ENCODE results near the gene PDE7B.

PDE7B gene

GRCh38 chr6:136022224-136022874 lies 170.8 kb downstream of the PDE7B start:
- DNase-seq, result no peak
- Histone ChIP-seq H3K9me3 (replicated peaks; ENCODE audit: insufficient read depth, low read length) (no peaks in the 10 kb centered on the region), H3F3A (ENCODE audit: insufficient read depth, low read length) (no peaks in the 10 kb centered on the region), H3K4me1 (ENCODE audit: low read length) (no peaks in the 10 kb centered on the region), H3K27me3 (replicated peaks; ENCODE audit: insufficient read depth, low read length) (no peaks in the 10 kb centered on the region), H3K4me2 (ENCODE audit: low read depth, low read length) (no peak overlapping the region), H2AFZ (ENCODE audit: low read length) (no peak overlapping the region), H3K9me2 (replicated peaks; ENCODE audit: insufficient read depth, low read length) (no peaks in the 10 kb centered on the region), H3K27ac (ENCODE audit: low read length) (no peak overlapping the region), H4K20me1 (ENCODE audit: insufficient read depth, low read length) (no peaks in the 10 kb centered on the region), H3K36me3 (replicated peaks; ENCODE audit: insufficient read depth, low read length) (no peaks in the 10 kb centered on the region), H3K9ac (ENCODE audit: low read length) (no peak overlapping the region), H3K4me3 (ENCODE audit: low read length) (no peak overlapping the region), H3K79me2 (ENCODE audit: low read length) (no peaks in the 10 kb centered on the region)
- TF ChIP-seq EZH2 (optimal IDR thresholded peaks at IDR 0.05; ENCODE audit: low read depth, low read length) (no peak), CTCF (IDR thresholded peaks at IDR 0.05; ENCODE audit: low read length) (no peak), EZH2phosphoT487 (IDR thresholded peaks at IDR 0.05; ENCODE audit: low read length) (no peak)

- no peak overlapping the region for H3K4me3 ChIP-seq (ENCODE audit: low read length)
- TF ChIP-seq CTCF (IDR thresholded peaks at IDR 0.05; ENCODE audit: low read length) (no peak), EZH2phosphoT487 (IDR thresholded peaks at IDR 0.05; ENCODE audit: low read length) (no peak), EZH2 (optimal IDR thresholded peaks at IDR 0.05; ENCODE audit: low read depth, low read length) (no peak)
- no peak overlapping the region for H3K4me2 ChIP-seq (ENCODE audit: low read depth, low read length)
- H3K27me3 ChIP-seq (replicated peaks; ENCODE audit: insufficient read depth, low read length), result no peaks in the 10 kb centered on the region
- H3K27ac ChIP-seq (ENCODE audit: low read length), result no peak overlapping the region
- no peaks in the 10 kb centered on the region for H3K9me2 ChIP-seq (replicated peaks; ENCODE audit: insufficient read depth, low read length)
- no peaks in the 10 kb centered on the region for H3K9me3 ChIP-seq (replicated peaks; ENCODE audit: insufficient read depth, low read length)
- no peak overlapping the region for H2AFZ ChIP-seq (ENCODE audit: low read length)
- no peaks in the 10 kb centered on the region for H4K20me1 ChIP-seq (ENCODE audit: insufficient read depth, low read length)
- H3K79me2 ChIP-seq (ENCODE audit: low read length), result no peaks in the 10 kb centered on the region
- DNase-seq, result no peak
- H3K9ac ChIP-seq (ENCODE audit: low read length), result no peak overlapping the region
- no peaks in the 10 kb centered on the region for H3F3A ChIP-seq (ENCODE audit: insufficient read depth, low read length)
- no peaks in the 10 kb centered on the region for H3K4me1 ChIP-seq (ENCODE audit: low read length)
- H3K36me3 ChIP-seq (replicated peaks; ENCODE audit: insufficient read depth, low read length), result no peaks in the 10 kb centered on the region
Measured at GRCh38 chr6:136024711-136025110, 173.2 kb downstream of the PDE7B start.

GRCh38 chr6:136025736-136026135 lies 174.2 kb downstream of the PDE7B start:
- no peaks in the 10 kb centered on the region for H3K36me3 ChIP-seq (replicated peaks; ENCODE audit: insufficient read depth, low read length)
- no peaks in the 10 kb centered on the region for H3K4me1 ChIP-seq (ENCODE audit: low read length)
- TF ChIP-seq EZH2phosphoT487 (IDR thresholded peaks at IDR 0.05; ENCODE audit: low read length) (no peak), EZH2 (optimal IDR thresholded peaks at IDR 0.05; ENCODE audit: low read depth, low read length) (no peak), CTCF (IDR thresholded peaks at IDR 0.05; ENCODE audit: low read length) (no peak)
- no peak overlapping the region for H2AFZ ChIP-seq (ENCODE audit: low read length)
- H3K27me3 ChIP-seq (replicated peaks; ENCODE audit: insufficient read depth, low read length), result no peaks in the 10 kb centered on the region
- H3K4me3 ChIP-seq (ENCODE audit: low read length), result no peak overlapping the region
- H3K9me2 ChIP-seq (replicated peaks; ENCODE audit: insufficient read depth, low read length), result no peaks in the 10 kb centered on the region
- H3K9ac ChIP-seq (ENCODE audit: low read length), result no peak overlapping the region
- no peaks in the 10 kb centered on the region for H3F3A ChIP-seq (ENCODE audit: insufficient read depth, low read length)
- no peak for DNase-seq
- no peaks in the 10 kb centered on the region for H3K9me3 ChIP-seq (replicated peaks; ENCODE audit: insufficient read depth, low read length)
- no peaks in the 10 kb centered on the region for H4K20me1 ChIP-seq (ENCODE audit: insufficient read depth, low read length)
- H3K4me2 ChIP-seq (ENCODE audit: low read depth, low read length), result no peak overlapping the region
- no peaks in the 10 kb centered on the region for H3K79me2 ChIP-seq (ENCODE audit: low read length)
- no peak overlapping the region for H3K27ac ChIP-seq (ENCODE audit: low read length)

Data from MM.1S (cell line).